ENCODE data around the gene RWDD3.

RWDD3 gene

GRCh38 chr1:95281781-95282517 is 47.9 kb downstream of the RWDD3 start:
- no peak for DNase-seq (ENCODE audit: low read depth in 3 of 3, low spot score in 1 of 3)

GRCh38 chr1:95282518-95282895 is 48.5 kb downstream of the RWDD3 start:
- no peak for DNase-seq (ENCODE audit: low read depth in 3 of 3, low spot score in 1 of 3)

GRCh38 chr1:95284420-95284819 is 50.4 kb downstream of the RWDD3 start:
- no peak for DNase-seq (ENCODE audit: low read depth in 3 of 3, low spot score in 1 of 3)

- DNase-seq (ENCODE audit: low read depth in 3 of 3, low spot score in 1 of 3) = no peak
These were observed 52.5 kb downstream of the RWDD3 start for GRCh38 chr1:95286479-95286878.

GRCh38 chr1:95287081-95287480 is 53.1 kb downstream of the RWDD3 start:
- no peak for DNase-seq (ENCODE audit: low read depth in 3 of 3, low spot score in 1 of 3)

GRCh38 chr1:95287825-95288224 is 53.8 kb downstream of the RWDD3 start:
- DNase-seq (ENCODE audit: low read depth in 3 of 3, low spot score in 1 of 3) = no peak

Data from stimulated activated CD4-positive, alpha-beta T cell treated with anti-CD3 and anti-CD28 coated beads, TNF-alpha, amount 100 ng/mL, for 1 hour (primary cell).